HUES6 (cell line): Measurements from ENCODE around the gene LAMB4.
"Not testable (repeated sequence)": the region's sequence is repeated elsewhere in the genome, so short reads cannot be mapped to it uniquely, and the experiment has no call there.

Experiments
- H3K27ac ChIP-seq: 2 replicates; pipeline ENCODE4 v1.7.0; 2013; ENCODE audit warnings: low read depth, mild to moderate bottlenecking, low read length, inconsistent platforms
- H3K27me3 ChIP-seq: 2 replicates; pipeline ENCODE4 v1.6.1; 2013; ENCODE audit warnings: low read length; ENCODE audit not compliant: control insufficient read depth, insufficient read depth
- H3K36me3 ChIP-seq: 2 replicates; pipeline ENCODE4 v1.6.1; 2013; ENCODE audit warnings: low read length; ENCODE audit not compliant: control insufficient read depth, insufficient read depth
- H3K4me1 ChIP-seq: 2 replicates; pipeline ENCODE4 v1.6.1; 2013; ENCODE audit warnings: low read length; ENCODE audit not compliant: control insufficient read depth, insufficient read depth
- H3K4me3 ChIP-seq: 2 replicates; pipeline ENCODE4 v1.5.1; 2013; ENCODE audit warnings: low read depth, low read length
- H3K9ac ChIP-seq: one replicate; pipeline ENCODE4 v1.6.1; 2013; ENCODE audit warnings: mild to moderate bottlenecking, low read length
- H3K9me3 ChIP-seq: 2 replicates; pipeline ENCODE4 v1.6.1; 2013; ENCODE audit warnings: low read depth, low read length; ENCODE audit not compliant: control insufficient read depth, insufficient read depth

Gene LAMB4

DNA sequence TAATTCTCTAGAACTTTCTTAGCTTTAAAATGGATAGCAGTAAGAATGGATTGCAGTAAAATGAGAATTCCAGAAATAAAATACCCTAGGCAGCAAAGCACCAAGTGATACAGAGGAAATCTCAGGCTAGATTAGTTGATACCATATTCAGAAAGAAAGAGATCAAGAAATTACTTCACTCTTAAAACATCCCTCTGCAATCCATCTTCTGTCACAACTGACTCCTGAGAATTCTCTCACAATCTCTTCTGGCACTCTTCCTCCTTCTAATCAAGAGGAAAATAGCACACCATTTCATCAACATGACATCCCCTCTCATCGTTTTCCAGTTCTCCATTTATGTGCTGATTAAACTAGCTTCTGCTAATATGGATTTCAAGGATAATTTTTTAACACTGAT lies 85.0 kb downstream of the LAMB4 start:
- no peaks in the 10 kb centered on the region for H3K9me3 ChIP-seq
- H3K4me1 ChIP-seq, result no peaks in the 10 kb centered on the region
- H3K4me3 ChIP-seq, result no peak overlapping the region
- no peaks in the 10 kb centered on the region for H3K36me3 ChIP-seq
- H3K27ac ChIP-seq, result no peak overlapping the region
- H3K27me3 ChIP-seq, result no peaks in the 10 kb centered on the region
- no peak overlapping the region for H3K9ac ChIP-seq

DNA sequence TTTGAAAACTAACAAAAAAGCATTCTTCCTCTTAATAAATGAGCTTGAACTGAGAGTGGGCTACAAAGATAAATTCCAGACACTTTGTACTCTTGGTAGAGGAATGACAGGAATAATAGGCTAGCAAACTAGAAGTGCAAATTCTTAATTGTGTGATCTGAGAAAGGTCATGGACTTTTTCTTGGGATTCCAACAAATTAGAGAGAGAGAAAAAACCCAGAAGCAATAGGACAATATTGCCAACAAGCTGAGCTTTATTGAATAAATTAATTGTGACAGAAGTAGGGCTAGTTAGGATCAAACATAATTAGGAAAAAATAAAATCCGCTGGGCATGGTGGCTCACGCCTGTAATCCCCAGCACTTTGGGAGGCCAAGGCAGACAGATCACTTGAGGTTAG lies 85.8 kb downstream of the LAMB4 start:
- no peak overlapping the region for H3K27ac ChIP-seq
- H3K36me3 ChIP-seq, result no peaks in the 10 kb centered on the region
- no peak overlapping the region for H3K9ac ChIP-seq
- no peaks in the 10 kb centered on the region for H3K4me1 ChIP-seq
- H3K27me3 ChIP-seq, result no peaks in the 10 kb centered on the region
- no peak overlapping the region for H3K4me3 ChIP-seq
- no peaks in the 10 kb centered on the region for H3K9me3 ChIP-seq

GRCh38 chr7:108038986-108039385 lies 91.2 kb downstream of the LAMB4 start:
- Histone ChIP-seq H3K27me3 (no peaks in the 10 kb centered on the region), H3K9me3 (no peaks in the 10 kb centered on the region), H3K27ac (no peak overlapping the region), H3K4me1 (peaks cover 10% of the 10 kb centered on the region), H3K9ac (no peak overlapping the region), H3K4me3 (no peak overlapping the region), H3K36me3 (no peaks in the 10 kb centered on the region)

- Histone ChIP-seq H3K4me3 (no peak overlapping the region), H3K4me1 (peaks cover 18% of the 10 kb centered on the region), H3K9me3 (no peaks in the 10 kb centered on the region), H3K27ac (no peak overlapping the region), H3K36me3 (no peaks in the 10 kb centered on the region), H3K9ac (no peak overlapping the region), H3K27me3 (no peaks in the 10 kb centered on the region)
Observed at GRCh38 chr7:108037741-108038140, 92.4 kb downstream of the LAMB4 start.

GRCh38 chr7:108037140-108037539 lies 93.0 kb downstream of the LAMB4 start:
- no peaks in the 10 kb centered on the region for H3K9me3 ChIP-seq
- H3K27me3 ChIP-seq, result no peaks in the 10 kb centered on the region
- H3K4me3 ChIP-seq, result no peak overlapping the region
- no peak overlapping the region for H3K9ac ChIP-seq
- H3K27ac ChIP-seq, result no peak overlapping the region
- H3K36me3 ChIP-seq, result no peaks in the 10 kb centered on the region
- peaks cover 18% of the 10 kb centered on the region for H3K4me1 ChIP-seq

GRCh38 chr7:108034586-108034985 lies 95.6 kb downstream of the LAMB4 start:
- Histone ChIP-seq H3K36me3 (no peaks in the 10 kb centered on the region), H3K9me3 (no peaks in the 10 kb centered on the region), H3K9ac (no peak overlapping the region), H3K27ac (no peak overlapping the region), H3K4me3 (peak overlapping the region; percentile 19; the same call in 1 of the 2 replicates), H3K27me3 (no peaks in the 10 kb centered on the region), H3K4me1 (peaks cover 18% of the 10 kb centered on the region)

DNA sequence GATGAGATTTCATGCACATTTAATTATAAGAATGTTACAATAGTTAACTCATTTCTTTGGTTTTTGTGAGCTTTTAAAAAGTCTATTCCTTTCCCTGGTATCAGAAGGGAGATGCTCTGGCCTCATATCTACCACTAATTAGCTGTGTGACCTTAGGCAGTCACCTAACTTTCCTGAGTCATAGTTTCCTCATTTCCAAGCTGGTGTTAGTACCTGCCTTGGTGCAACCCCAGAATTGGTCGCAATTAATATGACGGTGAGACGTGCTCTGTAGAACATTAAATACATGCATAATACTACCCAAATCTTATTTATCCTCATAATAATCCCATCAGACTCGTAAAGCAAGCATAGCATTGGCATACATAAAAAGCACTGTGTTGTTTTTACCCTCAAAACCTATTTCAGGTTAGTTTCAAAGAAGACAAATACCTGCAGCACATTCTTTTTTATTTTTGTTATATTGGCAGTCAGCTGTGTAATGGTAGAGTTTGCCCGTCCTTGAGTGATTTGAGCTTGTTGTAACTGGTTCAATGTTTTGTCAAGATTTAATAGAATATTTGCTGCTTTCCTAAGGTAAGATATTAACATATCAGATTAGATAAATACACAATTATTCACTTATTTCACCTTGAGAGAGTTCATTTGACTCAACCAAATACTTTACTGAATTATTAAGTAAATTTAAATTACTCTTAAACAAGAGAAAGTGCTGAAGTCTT lies 96.2 kb downstream of the LAMB4 start:
- no peak overlapping the region for H3K9ac ChIP-seq
- no peak overlapping the region for H3K4me3 ChIP-seq
- H3K27ac ChIP-seq, result no peak overlapping the region
- H3K4me1 ChIP-seq, result peaks cover 18% of the 10 kb centered on the region
- H3K27me3 ChIP-seq, result no peaks in the 10 kb centered on the region
- H3K36me3 ChIP-seq, result no peaks in the 10 kb centered on the region
- H3K9me3 ChIP-seq, result no peaks in the 10 kb centered on the region

GRCh38 chr7:108033309-108033708 lies 96.9 kb downstream of the LAMB4 start:
- not testable (repeated sequence) for H3K36me3 ChIP-seq, H3K27ac ChIP-seq, H3K9ac ChIP-seq, H3K9me3 ChIP-seq, H3K27me3 ChIP-seq, H3K4me3 ChIP-seq
- H3K4me1 ChIP-seq, result peaks cover 18% of the 10 kb centered on the region

GRCh38 chr7:108030516-108030915 lies 99.6 kb downstream of the LAMB4 start:
- Histone ChIP-seq H3K4me3 (no peak overlapping the region), H3K27ac (no peak overlapping the region), H3K9ac (no peak overlapping the region), H3K4me1 (peaks cover 18% of the 10 kb centered on the region), H3K9me3 (no peaks in the 10 kb centered on the region), H3K27me3 (no peaks in the 10 kb centered on the region), H3K36me3 (no peaks in the 10 kb centered on the region)

- Histone ChIP-seq H3K36me3 (no peaks in the 10 kb centered on the region), H3K9ac (no peak overlapping the region), H3K4me1 (peaks cover 8% of the 10 kb centered on the region), H3K27ac (no peak overlapping the region), H3K9me3 (no peaks in the 10 kb centered on the region), H3K27me3 (no peaks in the 10 kb centered on the region), H3K4me3 (no peak overlapping the region)
Observed at GRCh38 chr7:108029034-108029433, 101.1 kb downstream of the LAMB4 start.

- no peaks in the 10 kb centered on the region for H3K36me3 ChIP-seq
- peaks cover 3% of the 10 kb centered on the region; the same call in 1 of the 2 replicates for H3K4me1 ChIP-seq
- no peak overlapping the region for H3K27ac ChIP-seq
- no peaks in the 10 kb centered on the region for H3K27me3 ChIP-seq
- H3K9ac ChIP-seq, result no peak overlapping the region
- no peaks in the 10 kb centered on the region for H3K9me3 ChIP-seq
- no peak overlapping the region for H3K4me3 ChIP-seq
Observed at GRCh38 chr7:108028111-108028510, 102.0 kb downstream of the LAMB4 start.
